Liver (tissue), 9 donors: ENCODE data around the gene LEMD3. TPM values are rescaled to one million over a fixed set of nuclear protein-coding genes. Genes with fewer than 3 reads are reported as not detected.

Experiments
- DNase-seq: peaks from one replicate; pipeline ENCODE4 v3.0.0-alpha.2; 2017; ENCODE audit warnings: low spot score
- H3K27ac ChIP-seq, 2 donors: one replicate each; pipeline ENCODE4 v1.7.0; 2013; ENCODE audit warnings: inconsistent platforms in 2 of 2, low read length in 2 of 2, control low read depth in 1 of 2, low read depth in 1 of 2, mild to moderate bottlenecking in 1 of 2
- H3K27me3 ChIP-seq, 4 donors: one replicate each; pipeline versions ENCODE4 v1.6.1 to v1.7.0; 2013; ENCODE audit warnings: low read length in 3 of 4, inconsistent platforms in 1 of 4, mild to moderate bottlenecking in 1 of 4, moderate library complexity in 1 of 4; ENCODE audit not compliant: control insufficient read depth in 4 of 4, insufficient read depth in 4 of 4
- H3K36me3 ChIP-seq, 4 donors: one replicate each; pipeline versions ENCODE4 v1.6.1 to v1.7.0; 2013; ENCODE audit warnings: low read length in 3 of 4, mild to moderate bottlenecking in 3 of 4, low read depth in 1 of 4, moderate library complexity in 1 of 4; ENCODE audit not compliant: control insufficient read depth in 4 of 4, insufficient read depth in 3 of 4
- H3K4me1 ChIP-seq, 4 donors: one replicate each; pipeline versions ENCODE4 v1.6.1 to v1.7.0; 2013; ENCODE audit warnings: low read length in 3 of 4, mild to moderate bottlenecking in 3 of 4, moderate library complexity in 1 of 4; ENCODE audit not compliant: control insufficient read depth in 4 of 4, insufficient read depth in 4 of 4
- H3K4me3 ChIP-seq, 3 donors: one replicate each; pipeline versions ENCODE4 v1.6.1 to v1.7.0; 2013; ENCODE audit warnings: low read length in 3 of 3, control low read depth in 1 of 3, low read depth in 1 of 3, mild to moderate bottlenecking in 1 of 3
- H3K9ac ChIP-seq, 2 donors: one replicate each; pipeline ENCODE4 v1.7.0; 2013; ENCODE audit warnings: low read length in 2 of 2, mild to moderate bottlenecking in 2 of 2, moderate library complexity in 2 of 2, control low read depth in 1 of 2, low read depth in 1 of 2
- H3K9me3 ChIP-seq, 4 donors: one replicate each; pipeline versions ENCODE4 v1.6.1 to v1.7.0; 2013; ENCODE audit warnings: low read length in 3 of 4; ENCODE audit not compliant: control insufficient read depth in 4 of 4
- CTCF ChIP-seq: fragments of 150-350 bp; IDR thresholded peaks from 2 replicates; pipeline ENCODE4 v1.5.1; 2017; ENCODE audit warnings: improper control_type of control experiment, low read depth, low read length; ENCODE audit not compliant: missing input control
- FOXA1 ChIP-seq: IDR thresholded peaks from 2 replicates; pipeline ENCODE4 v1.6.1; 2016; ENCODE audit warnings: antibody characterized with exemption
- FOXA2 ChIP-seq: IDR thresholded peaks from 2 replicates; pipeline ENCODE4 v1.6.1; 2016; ENCODE audit warnings: antibody characterized with exemption
- GABPA ChIP-seq, 2 donors: IDR thresholded peaks in 1 of 2; conservative IDR thresholded peaks in 1 of 2; 2 replicates each; pipeline ENCODE4 v1.6.1; 2016; ENCODE audit warnings: antibody characterized with exemption in 2 of 2, mild to moderate bottlenecking in 1 of 2, moderate library complexity in 1 of 2
- HNF4G ChIP-seq: IDR thresholded peaks from 2 replicates; pipeline ENCODE4 v1.6.1; 2016; ENCODE audit warnings: antibody characterized with exemption
- JUND ChIP-seq, 2 donors: IDR thresholded peaks; 2 replicates each; pipeline ENCODE4 v1.6.1; 2016; ENCODE audit warnings: antibody characterized with exemption in 2 of 2
- NR2F2 ChIP-seq: IDR thresholded peaks from 2 replicates; pipeline ENCODE4 v1.6.1; 2016; ENCODE audit warnings: antibody characterized with exemption
- RAD21 ChIP-seq, 2 donors: IDR thresholded peaks; 2 replicates each; pipeline ENCODE4 v1.6.1; 2016; ENCODE audit warnings: antibody characterized with exemption in 2 of 2, mild to moderate bottlenecking in 2 of 2
- REST ChIP-seq: IDR thresholded peaks from 2 replicates; pipeline ENCODE4 v1.6.1; 2016; ENCODE audit warnings: antibody characterized with exemption, mild to moderate bottlenecking
- RXRA ChIP-seq, 2 donors: IDR thresholded peaks; 2 replicates each; pipeline ENCODE4 v1.6.1; 2017 to 2018; ENCODE audit warnings: antibody characterized with exemption in 2 of 2, mild to moderate bottlenecking in 1 of 2
- SP1 ChIP-seq: IDR thresholded peaks from 2 replicates; pipeline ENCODE4 v1.6.1; 2018; ENCODE audit warnings: antibody characterized with exemption, mild to moderate bottlenecking
- YY1 ChIP-seq: IDR thresholded peaks from 2 replicates; pipeline ENCODE4 v1.6.1; 2016; ENCODE audit warnings: antibody characterized with exemption, mild to moderate bottlenecking
- WGBS: extraction: QIAGEN DNeasy Blood & Tissue Kit; methylation state at CpG from one replicate; pipeline ENCODE4 v1.1.7; 2013; 5-methylcytosine and 5-hydroxymethylcytosine counted together
- polyA plus RNA-seq, 2 donors: library from polyadenylated mRNA; stranded (reverse) in 1 of 2; unstranded in 1 of 2; fragments of 200-250 nt in 1 of 2; fragments of >200 nt in 1 of 2; fragmentation: Nextera tagmentation in 1 of 2; extraction: Ambion mirVana in 1 of 2; gene quantifications; one replicate each; pipeline versions ENCODE4 v1.2.1 to v1.2.3, GENCODE V29; 2013 to 2015
- total RNA-seq, 2 donors: library from RNA; depleted of rRNA; stranded (reverse); fragments of >200 nt; gene quantifications; one replicate each; pipeline ENCODE4 v1.2.3, GENCODE V29; 2014
- donor health status: healthy.
- donor health status: healthy.
- donor health status: healthy.
- donor health status: healthy.
- donor health status: healthy.

LEMD3 gene
- total and polyA plus RNA-seq, 4 donors, result 3.5 to 19.5 (median 11.3) TPM

DNA sequence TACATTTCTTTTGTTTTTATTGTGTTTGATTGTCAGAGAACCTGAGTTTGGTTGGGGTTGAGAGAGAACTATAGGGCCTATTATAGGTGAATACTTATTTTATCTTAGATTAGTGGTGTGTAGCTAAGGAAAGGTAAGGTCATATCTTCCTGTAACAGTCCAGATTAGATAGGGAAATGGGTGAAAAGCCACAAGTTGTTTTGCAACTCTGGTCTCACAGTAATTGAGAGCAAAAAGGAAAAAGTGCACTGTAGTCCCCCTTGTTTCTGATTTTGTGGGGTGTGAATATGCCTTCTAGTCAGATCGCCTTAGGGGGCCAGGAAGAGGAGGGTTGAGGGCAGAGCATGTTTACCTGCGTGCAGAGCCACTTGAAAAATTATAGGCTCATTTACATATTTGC, 118.0 kb downstream of the LEMD3 start:
- no peak overlapping the region for H3K27ac ChIP-seq
- H3K36me3 ChIP-seq, result no peaks in the 10 kb centered on the region
- no peak overlapping the region for H3K9ac ChIP-seq
- DNase-seq, result no peak
- H3K4me3 ChIP-seq, result no peak overlapping the region
- no peaks in the 10 kb centered on the region for H3K4me1 ChIP-seq
- 79% methylated on average over 2 of the region's 2 CpGs for WGBS
- no peaks in the 10 kb centered on the region for H3K27me3 ChIP-seq
- TF ChIP-seq RAD21 (IDR thresholded peaks at IDR 0.05), result no peak
- no peak for TF ChIP-seq FOXA2
- TF ChIP-seq REST, result no peak
- no peaks in the 10 kb centered on the region for H3K9me3 ChIP-seq

GRCh38 chr12:65292241-65292640, 122.9 kb downstream of the LEMD3 start:
- 94% methylated on average over 2 of the region's 2 CpGs for WGBS
- TF ChIP-seq FOXA1 (no peak), REST (no peak), HNF4G (no peak), YY1 (no peak), CTCF (no peak), GABPA (IDR thresholded peaks at IDR 0.05 in 1 of 2, conservative IDR thresholded peaks at IDR 0.05 in 1 of 2) (no peak), NR2F2 (no peak), SP1 (no peak), JUND (IDR thresholded peaks at IDR 0.05) (no peak), RXRA (IDR thresholded peaks at IDR 0.05) (no peak)
- Histone ChIP-seq H3K27ac (no peak overlapping the region), H3K4me1 (no peaks in the 10 kb centered on the region), H3K27me3 (no peaks in the 10 kb centered on the region), H3K4me3 (no peak overlapping the region), H3K9me3 (no peaks in the 10 kb centered on the region), H3K9ac (no peak overlapping the region), H3K36me3 (no peaks in the 10 kb centered on the region)
- no peak for DNase-seq
